WTC11 (cell line): ENCODE data around the gene STK32A.

Experiments used
- ATF2 ChIP-seq: sonication (generic); formaldehyde crosslinking; IDR thresholded peaks from 2 replicates; pipeline ENCODE4 v1.8.1; 2022; ENCODE audit warnings: low read depth, missing genetic modification reagents, borderline replicate concordance
- CTCF ChIP-seq: fragments of 200-600 bp; IDR thresholded peaks from 2 replicates; pipeline ENCODE4 v1.8.0; 2022; ENCODE audit warnings: antibody characterized with exemption
- E2F1 ChIP-seq: sonication (generic); formaldehyde crosslinking; IDR thresholded peaks from 2 replicates; pipeline ENCODE4 v1.8.0; 2022; ENCODE audit warnings: mild to moderate bottlenecking, missing genetic modification reagents
- IRF1 ChIP-seq: sonication (generic); formaldehyde crosslinking; IDR thresholded peaks from 2 replicates; pipeline ENCODE4 v1.8.0; 2023; ENCODE audit warnings: missing genetic modification reagents
- MAX ChIP-seq: sonication (generic); formaldehyde crosslinking; IDR thresholded peaks from 2 replicates; pipeline ENCODE4 v1.8.0; 2022; ENCODE audit warnings: mild to moderate bottlenecking, missing genetic modification reagents
- NFATC4 ChIP-seq: fragments of 250-450 bp; sonication (Bioruptor Pico); IDR thresholded peaks from 2 replicates; pipeline ENCODE4 v1.9.0; 2021; ENCODE audit warnings: mild to moderate bottlenecking
- USF1 ChIP-seq: sonication (generic); formaldehyde crosslinking; IDR thresholded peaks from 2 replicates; pipeline ENCODE4 v1.8.0; 2022; ENCODE audit warnings: mild to moderate bottlenecking, missing genetic modification reagents

- no peak for TF ChIP-seq CTCF
- TF ChIP-seq E2F1 (CRISPR knock-in tag) = no peak
- no peak for TF ChIP-seq NFATC4 (CRISPR knock-in tag)
- TF ChIP-seq ATF2 (CRISPR knock-in tag) = no peak
- no peak for TF ChIP-seq MAX (CRISPR knock-in tag)
- TF ChIP-seq USF1 = no peak
- no peak for TF ChIP-seq IRF1 (CRISPR knock-in tag)
These were observed 83.3 kb downstream of the STK32A start for GRCh38 chr5:147317978-147318684.
